ENCODE results near the gene TOB1.

Gene TOB1

GRCh38 chr17:50844117-50844700, 21.9 kb downstream of the TOB1 start:
- no peak for DNase-seq (ENCODE audit: low read depth)

- DNase-seq (ENCODE audit: low read depth): no peak
These were observed 22.8 kb downstream of the TOB1 start for GRCh38 chr17:50843150-50843905.

DNA sequence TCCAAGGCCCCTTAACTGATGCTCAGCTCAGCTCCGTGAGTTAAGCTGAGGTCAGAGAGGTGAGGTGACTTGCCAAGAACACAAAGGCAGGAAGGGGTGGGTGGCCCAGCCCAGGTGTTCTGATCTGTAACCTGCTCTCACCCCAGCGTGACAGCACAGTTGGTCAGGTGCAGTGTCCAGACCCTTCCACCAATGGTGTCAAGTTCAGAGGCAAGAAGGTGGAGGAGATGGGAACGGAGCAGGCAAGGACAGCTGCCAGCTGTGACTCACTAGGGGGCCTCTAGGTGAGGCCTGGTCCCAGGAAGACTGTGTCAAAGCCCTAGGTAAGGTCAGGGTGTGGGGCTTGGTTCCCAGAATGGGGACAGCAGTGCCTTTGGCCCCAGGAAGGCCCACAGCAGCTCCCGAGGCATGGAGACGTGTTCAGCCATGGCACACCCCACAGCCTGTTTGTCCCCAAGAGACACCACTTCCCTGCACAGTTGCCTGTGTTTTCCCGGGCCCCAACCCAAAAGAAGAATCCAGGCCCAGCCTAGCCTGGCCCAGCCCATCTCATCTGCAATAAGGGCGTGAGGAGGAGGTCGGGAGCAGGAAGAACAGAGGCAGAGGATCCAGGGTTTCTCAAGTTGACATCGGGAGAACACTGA, 23.5 kb downstream of the TOB1 start:
- no peak for DNase-seq (ENCODE audit: low read depth)

- DNase-seq (ENCODE audit: low read depth): no peak
These were observed 24.2 kb downstream of the TOB1 start for GRCh38 chr17:50841949-50842354.

GRCh38 chr17:50841277-50841948, 24.7 kb downstream of the TOB1 start:
- no peak for DNase-seq (ENCODE audit: low read depth)

DNA sequence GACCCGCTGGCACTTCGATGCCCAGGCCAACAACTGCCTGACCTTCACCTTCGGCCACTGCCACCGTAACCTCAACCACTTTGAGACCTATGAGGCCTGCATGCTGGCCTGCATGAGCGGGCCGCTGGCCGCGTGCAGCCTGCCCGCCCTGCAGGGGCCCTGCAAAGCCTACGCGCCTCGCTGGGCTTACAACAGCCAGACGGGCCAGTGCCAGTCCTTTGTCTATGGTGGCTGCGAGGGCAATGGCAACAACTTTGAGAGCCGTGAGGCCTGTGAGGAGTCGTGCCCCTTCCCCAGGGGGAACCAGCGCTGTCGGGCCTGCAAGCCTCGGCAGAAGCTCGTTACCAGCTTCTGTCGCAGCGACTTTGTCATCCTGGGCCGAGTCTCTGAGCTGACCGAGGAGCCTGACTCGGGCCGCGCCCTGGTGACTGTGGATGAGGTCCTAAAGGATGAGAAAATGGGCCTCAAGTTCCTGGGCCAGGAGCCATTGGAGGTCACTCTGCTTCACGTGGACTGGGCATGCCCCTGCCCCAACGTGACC, 25.8 kb downstream of the TOB1 start:
- no peak for DNase-seq (ENCODE audit: low read depth)

GRCh38 chr17:50839591-50840310, 26.4 kb downstream of the TOB1 start:
- DNase-seq (ENCODE audit: low read depth): no peak

DNA sequence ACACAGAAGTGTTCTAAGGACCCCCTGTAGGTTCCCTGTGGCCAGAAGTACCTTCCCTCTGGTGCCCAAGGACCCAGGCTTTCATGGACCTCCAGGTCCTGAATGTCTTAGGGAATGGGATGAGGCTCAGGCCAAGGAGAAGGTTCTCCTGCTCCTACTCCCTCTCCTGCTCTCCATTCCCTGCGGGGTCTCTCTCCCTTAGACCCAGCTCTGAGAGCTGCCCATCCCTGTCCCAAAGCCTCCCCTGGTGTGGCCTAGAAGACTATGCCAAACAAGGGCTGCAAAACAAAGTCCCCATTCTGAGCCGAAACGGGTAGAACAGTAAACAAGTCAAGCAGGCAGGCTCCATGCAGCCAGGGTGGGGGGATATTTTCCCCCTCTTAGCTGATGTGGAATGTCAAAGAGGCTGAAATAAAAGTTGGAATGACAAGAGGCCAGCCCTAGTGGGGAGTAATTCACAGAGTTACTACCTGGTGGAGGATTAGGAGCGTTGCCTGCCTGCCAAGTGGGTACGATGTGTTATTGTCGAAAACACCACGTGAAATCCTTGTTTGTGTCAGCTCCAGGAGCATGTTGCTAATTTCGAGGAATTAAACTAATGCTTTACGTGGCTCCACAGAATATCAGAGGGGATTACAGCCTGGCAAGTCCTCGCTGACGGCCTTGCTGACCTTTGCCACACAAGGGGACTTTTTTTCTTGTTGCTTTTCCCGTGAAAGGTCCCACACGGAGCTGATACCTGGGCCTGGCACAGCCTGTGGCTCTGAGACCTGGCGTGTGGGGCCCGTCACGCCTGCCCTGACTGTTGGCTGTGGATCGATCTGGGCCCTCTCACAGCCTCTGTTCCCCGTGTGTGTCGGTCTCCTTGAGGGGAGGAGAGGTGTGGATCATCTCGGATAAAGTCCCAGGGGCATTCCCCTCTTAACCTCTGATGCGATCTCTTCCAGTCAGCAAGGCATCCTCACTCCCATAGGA, 27.9 kb downstream of the TOB1 start:
- DNase-seq (ENCODE audit: low read depth): no peak

DNA sequence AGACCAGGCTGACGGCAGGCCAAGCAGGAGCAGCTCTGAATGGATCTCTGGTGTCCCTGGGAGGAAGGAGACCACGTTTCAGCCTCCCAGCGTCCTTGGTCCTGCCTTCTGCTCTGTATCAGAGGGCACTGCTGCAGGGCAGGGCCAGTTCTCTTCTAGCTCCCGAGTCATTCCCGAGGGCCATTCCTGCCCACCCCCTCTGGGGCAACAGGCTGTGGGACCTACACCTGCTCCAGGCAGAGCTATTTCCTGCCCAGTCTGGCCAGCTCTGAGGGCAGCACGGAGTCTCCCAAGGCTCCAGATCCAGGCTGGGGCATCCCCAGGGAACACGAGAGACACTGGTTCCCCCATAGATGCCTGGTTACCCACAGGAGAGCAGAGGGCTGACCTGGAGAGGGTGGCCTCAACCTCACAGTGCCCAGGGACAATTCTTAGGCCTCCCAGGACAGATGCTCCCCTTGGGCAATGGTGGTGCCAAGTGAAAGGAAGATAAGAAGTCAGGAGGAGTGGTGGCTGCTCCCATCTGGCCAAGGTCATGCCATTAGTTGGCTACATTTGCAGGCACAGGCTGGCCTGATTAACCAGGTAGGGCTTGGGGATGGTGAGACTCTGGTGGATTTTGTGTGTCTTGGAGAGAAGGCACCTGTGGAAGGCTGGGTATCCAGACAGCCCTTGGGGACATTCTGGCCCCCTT, 28.7 kb downstream of the TOB1 start:
- DNase-seq (ENCODE audit: low read depth): no peak

GRCh38 chr17:50836826-50837225, 29.3 kb downstream of the TOB1 start:
- no peak for DNase-seq (ENCODE audit: low read depth)

GRCh38 chr17:50835301-50836234, 30.6 kb downstream of the TOB1 start, which contains the start of gene WFIKKN2:
WFIKKN2 (plus strand) TSS chr17:50835586; CDS start chr17:50835938, 352 bp downstream.
- no peak for DNase-seq (ENCODE audit: low read depth)

DNA sequence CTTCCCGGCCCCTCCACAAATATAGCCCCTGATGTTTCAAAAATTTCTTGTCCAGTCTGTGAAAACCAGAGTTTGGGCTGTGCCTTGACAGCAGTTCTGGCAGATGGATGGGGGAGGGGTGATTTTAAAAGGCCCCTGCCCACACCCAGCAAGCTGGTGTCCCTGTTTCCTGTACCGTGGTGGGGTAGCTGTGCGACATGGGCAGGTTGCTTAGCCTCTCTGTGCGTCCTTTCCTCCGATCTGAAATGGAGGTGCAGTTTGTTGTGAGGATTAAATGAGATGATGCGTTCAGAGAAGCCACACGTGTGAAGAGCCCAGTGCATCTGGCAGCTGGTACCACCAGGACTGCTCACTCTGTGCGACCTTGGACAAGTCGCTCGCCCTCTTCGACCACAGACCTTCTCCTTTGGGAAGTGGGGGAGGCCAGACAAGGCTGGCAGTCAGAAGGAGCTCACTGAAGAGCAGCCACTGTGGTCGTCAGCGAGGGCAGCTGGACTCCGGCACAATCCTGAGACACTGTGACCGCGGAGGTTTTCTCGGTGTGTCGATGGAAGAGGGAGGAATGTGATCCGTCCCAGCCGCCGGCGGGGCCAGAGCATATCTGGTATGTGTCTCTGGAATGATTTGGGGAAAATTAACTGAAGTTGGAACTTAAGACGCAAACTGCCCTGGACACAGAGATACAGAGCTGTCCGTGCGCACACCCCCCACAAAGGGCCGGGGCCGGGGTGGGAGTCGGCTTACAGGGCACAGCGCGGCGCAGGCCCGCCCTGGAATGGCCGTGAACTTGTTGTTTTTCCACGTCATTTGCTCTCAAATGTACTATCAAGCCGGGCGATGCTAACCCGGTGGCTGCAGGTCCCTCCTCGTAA, 31.5 kb downstream of the TOB1 start:
- DNase-seq (ENCODE audit: low read depth): no peak

- no peak for DNase-seq (ENCODE audit: low read depth)
These were observed 32.4 kb downstream of the TOB1 start for GRCh38 chr17:50833510-50834428.

- no peak for DNase-seq (ENCODE audit: low read depth)
These were observed 33.2 kb downstream of the TOB1 start for GRCh38 chr17:50832864-50833381.

GRCh38 chr17:50832267-50832863, 33.8 kb downstream of the TOB1 start:
- no peak for DNase-seq (ENCODE audit: low read depth)

DNA sequence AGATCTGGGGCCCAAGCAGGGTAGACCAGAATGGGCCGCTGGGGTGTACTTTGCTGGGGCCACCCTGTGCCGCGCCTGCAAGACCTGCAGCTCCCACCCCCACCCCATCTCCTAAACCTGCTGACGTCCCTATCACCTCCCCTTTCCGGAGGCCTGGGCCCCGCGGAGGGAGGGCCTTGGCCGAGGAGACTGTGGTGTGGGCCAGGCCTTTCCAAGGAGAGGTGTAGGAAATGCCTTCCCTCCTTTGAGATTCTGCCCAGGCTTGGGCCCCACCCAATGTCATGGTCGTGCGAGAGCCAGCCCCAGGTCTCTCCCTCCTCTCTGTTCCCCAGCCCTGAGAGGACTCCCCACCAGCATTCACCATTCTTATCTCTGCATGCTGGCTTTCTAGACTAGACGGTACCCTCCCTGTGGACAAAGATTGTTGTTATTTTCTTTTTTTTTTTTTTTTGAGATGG, 34.7 kb downstream of the TOB1 start:
- DNase-seq (ENCODE audit: low read depth): no peak
